Measurements from ENCODE around the gene FYN.

- TF ChIP-seq EP300 (IDR thresholded peaks at IDR 0.05) = no peak
- TF ChIP-seq, protein P1, sequence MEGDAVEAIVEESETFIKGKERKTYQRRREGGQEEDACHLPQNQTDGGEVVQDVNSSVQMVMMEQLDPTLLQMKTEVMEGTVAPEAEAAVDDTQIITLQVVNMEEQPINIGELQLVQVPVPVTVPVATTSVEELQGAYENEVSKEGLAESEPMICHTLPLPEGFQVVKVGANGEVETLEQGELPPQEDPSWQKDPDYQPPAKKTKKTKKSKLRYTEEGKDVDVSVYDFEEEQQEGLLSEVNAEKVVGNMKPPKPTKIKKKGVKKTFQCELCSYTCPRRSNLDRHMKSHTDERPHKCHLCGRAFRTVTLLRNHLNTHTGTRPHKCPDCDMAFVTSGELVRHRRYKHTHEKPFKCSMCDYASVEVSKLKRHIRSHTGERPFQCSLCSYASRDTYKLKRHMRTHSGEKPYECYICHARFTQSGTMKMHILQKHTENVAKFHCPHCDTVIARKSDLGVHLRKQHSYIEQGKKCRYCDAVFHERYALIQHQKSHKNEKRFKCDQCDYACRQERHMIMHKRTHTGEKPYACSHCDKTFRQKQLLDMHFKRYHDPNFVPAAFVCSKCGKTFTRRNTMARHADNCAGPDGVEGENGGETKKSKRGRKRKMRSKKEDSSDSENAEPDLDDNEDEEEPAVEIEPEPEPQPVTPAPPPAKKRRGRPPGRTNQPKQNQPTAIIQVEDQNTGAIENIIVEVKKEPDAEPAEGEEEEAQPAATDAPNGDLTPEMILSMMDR (IDR thresholded peaks at IDR 0.05) = no peak
- no peak for TF ChIP-seq POLR2A (IDR thresholded peaks at IDR 0.05)
Measured at GRCh38 chr6:111625461-111626391, 247.5 kb downstream of the FYN start.

Measured in tibial nerve (tissue), 4 donors.